Measurements from ENCODE around the gene RMND5B. TPM values are rescaled to one million over a fixed set of nuclear protein-coding genes. Genes with fewer than 3 reads are reported as not detected.

Gene RMND5B
- total RNA-seq, 4 donors from 2014 or later, result 32.9 to 49.3 (median 48.2) TPM

DNA sequence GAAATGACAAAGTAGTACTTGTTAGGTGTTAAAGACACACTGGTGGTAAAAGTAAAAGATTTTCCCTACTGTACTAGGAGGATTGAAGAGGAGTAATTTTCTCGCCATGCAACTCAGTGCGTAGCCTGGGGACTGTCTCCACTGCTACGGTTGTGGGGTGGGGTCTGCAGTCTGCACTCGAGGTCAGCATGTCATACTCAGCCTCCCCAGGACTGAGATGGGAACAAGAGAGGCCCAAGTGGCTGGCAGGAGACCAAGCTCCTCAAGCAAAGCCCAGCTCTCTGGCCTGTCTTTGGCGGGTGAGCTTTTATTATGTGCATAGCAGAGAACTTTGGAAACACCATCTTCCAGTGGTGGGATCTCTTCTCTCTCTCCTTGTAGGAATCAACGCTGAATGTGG, 12.4 kb downstream of the RMND5B start:
- intact Hi-C loops (cut with DNase I), result no loop called here

DNA sequence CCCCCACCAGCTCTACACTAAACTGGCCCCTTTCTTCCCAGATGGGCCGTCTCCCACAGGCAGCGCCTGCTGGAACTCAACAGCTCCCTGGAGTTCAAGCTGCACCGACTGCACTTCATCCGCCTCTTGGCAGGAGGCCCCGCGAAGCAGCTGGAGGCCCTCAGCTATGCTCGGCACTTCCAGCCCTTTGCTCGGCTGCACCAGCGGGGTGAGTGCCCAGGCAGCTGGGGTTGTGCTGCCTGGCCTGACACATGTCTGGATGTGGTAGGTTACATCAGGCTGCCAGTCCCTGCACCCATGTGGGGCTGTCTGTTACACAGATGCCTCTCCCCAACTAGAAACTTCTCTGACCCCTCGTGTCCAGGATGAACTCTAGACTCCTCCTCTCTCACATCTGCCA, 13.1 kb downstream of the RMND5B start:
- Histone ChIP-seq H3K4me1 (no peaks in the 10 kb centered on the region), H3K4me3 (replicated peaks in 1 of 3) (no peak overlapping the region), H3K27ac (no peak overlapping the region), H3K36me3 (peaks cover 61 to 68% of the 10 kb centered on the region in 2 donors), H3K27me3 (no peaks in the 10 kb centered on the region), H3K9me3 (no peaks in the 10 kb centered on the region)
- TF ChIP-seq POLR2A (IDR thresholded peaks at IDR 0.05), result no peak
- TF ChIP-seq, protein P1, sequence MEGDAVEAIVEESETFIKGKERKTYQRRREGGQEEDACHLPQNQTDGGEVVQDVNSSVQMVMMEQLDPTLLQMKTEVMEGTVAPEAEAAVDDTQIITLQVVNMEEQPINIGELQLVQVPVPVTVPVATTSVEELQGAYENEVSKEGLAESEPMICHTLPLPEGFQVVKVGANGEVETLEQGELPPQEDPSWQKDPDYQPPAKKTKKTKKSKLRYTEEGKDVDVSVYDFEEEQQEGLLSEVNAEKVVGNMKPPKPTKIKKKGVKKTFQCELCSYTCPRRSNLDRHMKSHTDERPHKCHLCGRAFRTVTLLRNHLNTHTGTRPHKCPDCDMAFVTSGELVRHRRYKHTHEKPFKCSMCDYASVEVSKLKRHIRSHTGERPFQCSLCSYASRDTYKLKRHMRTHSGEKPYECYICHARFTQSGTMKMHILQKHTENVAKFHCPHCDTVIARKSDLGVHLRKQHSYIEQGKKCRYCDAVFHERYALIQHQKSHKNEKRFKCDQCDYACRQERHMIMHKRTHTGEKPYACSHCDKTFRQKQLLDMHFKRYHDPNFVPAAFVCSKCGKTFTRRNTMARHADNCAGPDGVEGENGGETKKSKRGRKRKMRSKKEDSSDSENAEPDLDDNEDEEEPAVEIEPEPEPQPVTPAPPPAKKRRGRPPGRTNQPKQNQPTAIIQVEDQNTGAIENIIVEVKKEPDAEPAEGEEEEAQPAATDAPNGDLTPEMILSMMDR (IDR thresholded peaks at IDR 0.05), result no peak
- intact Hi-C loops (cut with DNase I), result no loop called here
- WGBS, 2 donors, result 59% methylated on average over 9 to 10 of the region's 10 CpGs
- peak; percentile 24 to 46 for DNase-seq

More for the DNA sequence above, 12.4 kb downstream of the RMND5B start:
- H3K9me3 ChIP-seq, result no peaks in the 10 kb centered on the region
- 77 to 78% methylated on average over 6 of the region's 6 CpGs for WGBS, 2 donors
- TF ChIP-seq, protein P1 (IDR thresholded peaks at IDR 0.05), result no peak
- TF ChIP-seq POLR2A (IDR thresholded peaks at IDR 0.05), result no peak
- H3K36me3 ChIP-seq, result peaks cover 59 to 62% of the 10 kb centered on the region in 2 donors
- no peaks in the 10 kb centered on the region for H3K4me1 ChIP-seq
- H3K27ac ChIP-seq, result no peak overlapping the region
- no peaks in the 10 kb centered on the region for H3K27me3 ChIP-seq
- no peak overlapping the region for H3K4me3 ChIP-seq (replicated peaks in 1 of 3)
- DNase-seq, result no peak

DNA sequence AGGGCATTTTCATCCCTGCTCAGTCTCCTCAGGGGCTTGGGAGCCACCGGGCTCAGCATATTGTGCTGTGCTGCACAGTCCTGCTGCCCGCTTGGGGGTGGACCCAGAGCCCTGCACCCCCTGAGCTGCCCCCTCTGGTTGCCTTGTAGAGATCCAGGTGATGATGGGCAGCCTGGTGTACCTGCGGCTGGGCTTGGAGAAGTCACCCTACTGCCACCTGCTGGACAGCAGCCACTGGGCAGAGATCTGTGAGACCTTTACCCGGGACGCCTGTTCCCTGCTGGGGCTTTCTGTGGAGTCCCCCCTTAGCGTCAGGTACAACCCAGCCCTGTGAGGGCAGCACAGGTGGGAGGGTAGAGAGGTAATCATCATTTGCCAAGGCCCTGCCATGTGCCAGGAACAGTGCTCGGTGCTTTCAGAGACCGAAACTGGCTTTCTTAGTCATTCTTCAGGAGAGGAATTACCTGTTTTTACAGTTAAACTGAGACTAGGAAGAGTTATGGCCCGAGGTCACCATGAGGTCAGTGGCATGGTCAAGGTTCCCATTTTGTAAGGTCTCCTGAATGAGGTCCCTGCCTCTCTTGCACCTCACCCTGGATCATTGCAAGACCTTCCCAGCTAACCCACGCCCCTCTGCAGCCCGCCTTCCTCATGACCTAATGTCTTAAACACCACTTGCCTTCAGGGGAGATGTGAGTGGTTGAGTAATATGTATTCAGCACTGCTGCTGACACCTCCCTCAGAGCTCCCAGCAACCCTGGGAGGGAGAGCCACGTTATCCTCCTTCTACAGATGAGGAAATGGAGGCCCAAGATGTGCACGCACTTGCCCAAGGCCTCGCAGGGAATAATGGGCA, 15.4 kb downstream of the RMND5B start:
- Histone ChIP-seq H3K9me3 (no peaks in the 10 kb centered on the region), H3K4me1 (no peaks in the 10 kb centered on the region), H3K27me3 (no peaks in the 10 kb centered on the region), H3K27ac (no peak overlapping the region), H3K4me3 (replicated peaks in 1 of 3) (no peak overlapping the region), H3K36me3 (peaks cover 67 to 77% of the 10 kb centered on the region in 2 donors)
- no peak for TF ChIP-seq POLR2A (IDR thresholded peaks at IDR 0.05)
- TF ChIP-seq, protein P1 (IDR thresholded peaks at IDR 0.05), result peak; percentile 36 to 75 (median 60)
- DNase-seq, result peak; percentile 76 to 80
- WGBS, 2 donors, result 65 to 82% methylated on average over 8 to 14 of the region's 14 CpGs
- intact Hi-C loops (cut with DNase I), result loop anchor here (5.0 kb wide), 1 partner anchor 69 kb away; no protein-coding TSS in a partner anchor

DNA sequence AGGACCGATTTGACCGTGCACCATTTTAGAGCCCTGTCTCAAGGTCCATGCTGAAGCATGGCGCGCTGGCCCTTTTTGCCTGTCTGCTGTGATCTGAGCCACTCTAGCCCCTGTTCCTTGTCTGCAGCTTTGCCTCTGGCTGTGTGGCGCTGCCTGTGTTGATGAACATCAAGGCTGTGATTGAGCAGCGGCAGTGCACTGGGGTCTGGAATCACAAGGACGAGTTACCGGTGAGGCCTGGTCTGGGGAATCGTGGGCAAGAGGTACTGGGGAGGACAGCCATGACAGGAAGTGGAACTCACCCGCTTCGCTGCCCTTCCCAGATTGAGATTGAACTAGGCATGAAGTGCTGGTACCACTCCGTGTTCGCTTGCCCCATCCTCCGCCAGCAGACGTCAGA, 16.6 kb downstream of the RMND5B start:
- Histone ChIP-seq H3K36me3 (peaks cover 61 to 74% of the 10 kb centered on the region in 2 donors), H3K9me3 (no peaks in the 10 kb centered on the region), H3K4me3 (replicated peaks in 1 of 3) (no peak overlapping the region), H3K27me3 (no peaks in the 10 kb centered on the region), H3K4me1 (peaks cover 0 to 2% of the 10 kb centered on the region in 2 donors), H3K27ac (no peak overlapping the region)
- no peak for DNase-seq
- 87 to 91% methylated on average over 15 of the region's 15 CpGs for WGBS, 2 donors
- no peak for TF ChIP-seq POLR2A (IDR thresholded peaks at IDR 0.05)
- TF ChIP-seq, protein P1 (IDR thresholded peaks at IDR 0.05), result no peak
- intact Hi-C loops (cut with DNase I), result loop anchor here (5.0 kb wide), 1 partner anchor 70 kb away; no protein-coding TSS in a partner anchor
